ENCODE results near the gene RDH5. TPM values are rescaled to one million over a fixed set of nuclear protein-coding genes. Genes with fewer than 3 reads are reported as not detected.

The RDH5 gene
- total RNA-seq, 1 donor from 2014 or later: 12.9 TPM

GRCh38 chr12:55706568-55707218 lies 13.5 kb upstream of the RDH5 start:
- ATAC-seq: no peak
- intact Hi-C loops (cut with DNase I): loop anchor here (2.0 to 5.0 kb wide), 2 partner anchors 14 to 44 kb away; partner anchors contain the start of gene RDH5
- no peak for DNase-seq (ENCODE audit: missing footprints)

- DNase-seq (ENCODE audit: missing footprints) (peak; percentile 73), ATAC-seq (no peak)
- intact Hi-C loops (cut with DNase I): loop anchor here (2.0 to 5.0 kb wide), 2 partner anchors 14 to 45 kb away; partner anchors contain the start of gene RDH5
Observed at GRCh38 chr12:55707219-55707671, 12.9 kb upstream of the RDH5 start.

GRCh38 chr12:55707841-55708694 lies 12.1 kb upstream of the RDH5 start, which contains the start of gene ITGA7:
Gene ITGA7, minus strand, starts transcription at chr12:55707904. Its CDS starts 222 bp downstream, at chr12:55707682.
- peak; percentile 87 for DNase-seq (ENCODE audit: missing footprints)
- intact Hi-C loops (cut with DNase I): loop anchor here (2.0 to 5.0 kb wide), 2 partner anchors 13 to 46 kb away; partner anchors contain the start of gene RDH5
- ATAC-seq: peak; percentile 55

- intact Hi-C loops (cut with DNase I): loop anchor here (5.0 kb wide), 1 partner anchor 46 kb away; no protein-coding TSS in a partner anchor
- DNase-seq (ENCODE audit: missing footprints) (peak; percentile 64), ATAC-seq (peak; percentile 47)
Observed at GRCh38 chr12:55708695-55709233, 11.4 kb upstream of the RDH5 start.

GRCh38 chr12:55711786-55712553 lies 8.2 kb upstream of the RDH5 start:
- peak; percentile 61 for ATAC-seq
- intact Hi-C loops (cut with DNase I): no loop called here

GRCh38 chr12:55712700-55713415 lies 7.3 kb upstream of the RDH5 start:
- ATAC-seq (peak; percentile 12), DNase-seq (ENCODE audit: missing footprints) (no peak)
- intact Hi-C loops (cut with DNase I): no loop called here

More at GRCh38 chr12:55711786-55712553, 8.2 kb upstream of the RDH5 start:
- DNase-seq (ENCODE audit: missing footprints): no peak

GRCh38 chr12:55713721-55714120 lies 6.5 kb upstream of the RDH5 start:
- DNase-seq (ENCODE audit: missing footprints) (no peak), ATAC-seq (no peak)
- intact Hi-C loops (cut with DNase I): no loop called here

GRCh38 chr12:55715169-55715764 lies 4.9 kb upstream of the RDH5 start:
- intact Hi-C loops (cut with DNase I): no loop called here
- ATAC-seq: no peak
- DNase-seq (ENCODE audit: missing footprints): no peak

GRCh38 chr12:55715833-55716581 lies 4.2 kb upstream of the RDH5 start, which contains the start of gene BLOC1S1:
Gene BLOC1S1, plus strand, starts transcription at chr12:55716046. Its CDS starts 6 bp downstream, at chr12:55716052.
- peak; percentile 67 for ATAC-seq
- DNase-seq (ENCODE audit: missing footprints): peak; percentile 95
- intact Hi-C loops (cut with DNase I): no loop called here

GRCh38 chr12:55716582-55716957 lies 3.6 kb upstream of the RDH5 start:
- ATAC-seq (no peak), DNase-seq (ENCODE audit: missing footprints) (no peak)
- intact Hi-C loops (cut with DNase I): no loop called here

- ATAC-seq: no peak
- intact Hi-C loops (cut with DNase I): no loop called here
- DNase-seq (ENCODE audit: missing footprints): no peak
Observed at GRCh38 chr12:55717011-55718007, 2.9 kb upstream of the RDH5 start.

GRCh38 chr12:55718015-55718414 lies 2.2 kb upstream of the RDH5 start:
- DNase-seq (ENCODE audit: missing footprints) (no peak), ATAC-seq (no peak)
- intact Hi-C loops (cut with DNase I): no loop called here

- no peak for DNase-seq (ENCODE audit: missing footprints)
- ATAC-seq: no peak
- intact Hi-C loops (cut with DNase I): no loop called here
Observed at GRCh38 chr12:55718624-55719275, 1.4 kb upstream of the RDH5 start.

- no peak for DNase-seq (ENCODE audit: missing footprints)
Observed at GRCh38 chr12:55719371-55719770, 822 bp upstream of the RDH5 start.

GRCh38 chr12:55720894-55721444 lies 776 bp downstream of the RDH5 start:
- ATAC-seq (peak; percentile 43), DNase-seq (ENCODE audit: missing footprints) (peak; percentile 79)
- intact Hi-C loops (cut with DNase I): loop anchor here (2.0 to 5.0 kb wide), 2 partner anchors 14 to 39 kb away; partner anchors contain the start of gene ITGA7

More at GRCh38 chr12:55719371-55719770, 822 bp upstream of the RDH5 start:
- no peak for ATAC-seq
- intact Hi-C loops (cut with DNase I): no loop called here
